Activated CD4-positive, alpha-beta T cell treated with anti-CD3 and anti-CD28 coated beads, Interleukin-2, amount 50 U/mL, for 24 hours (primary cell): Measurements from ENCODE around the gene DOCK7.
"Not testable (repeated sequence)": the region's sequence is repeated elsewhere in the genome, so short reads cannot be mapped to it uniquely, and the experiment has no call there.

ENCODE experiments used
- DNase-seq, 2 donors: peaks; one replicate each; pipeline ENCODE4 v3.0.0-alpha.2; 2020; ENCODE audit warnings: low read depth in 1 of 2, low spot score in 1 of 2

The DOCK7 gene

GRCh38 chr1:62687903-62688686 lies at the start of gene DOCK7:
Gene DOCK7 (minus strand): TSS chr1:62688386. CDS start chr1:62688264, 122 bp downstream.
- peak; percentile 14 to 19 for DNase-seq

GRCh38 chr1:62735491-62736171 lies 47.4 kb upstream of the DOCK7 start:
- no peak for DNase-seq

GRCh38 chr1:62732331-62732730 lies 44.1 kb upstream of the DOCK7 start:
- DNase-seq, result no peak

- DNase-seq, result no peak
Observed at GRCh38 chr1:62728963-62729362, 40.8 kb upstream of the DOCK7 start.

- DNase-seq, result no peak
Observed at GRCh38 chr1:62727656-62728407, 39.6 kb upstream of the DOCK7 start.

- DNase-seq, result no peak
Observed at GRCh38 chr1:62726011-62726442, 37.8 kb upstream of the DOCK7 start.

GRCh38 chr1:62725255-62725654 lies 37.1 kb upstream of the DOCK7 start:
- DNase-seq, result no peak

- no peak for DNase-seq
Observed at GRCh38 chr1:62724430-62724829, 36.2 kb upstream of the DOCK7 start.

GRCh38 chr1:62723883-62724282 lies 35.7 kb upstream of the DOCK7 start:
- DNase-seq, result no peak

- DNase-seq, result no peak
Observed at GRCh38 chr1:62722796-62723195, 34.6 kb upstream of the DOCK7 start.

GRCh38 chr1:62720946-62721554 lies 32.9 kb upstream of the DOCK7 start:
- no peak for DNase-seq

- DNase-seq, result not testable (repeated sequence)
Observed at GRCh38 chr1:62718400-62718799, 30.2 kb upstream of the DOCK7 start.

GRCh38 chr1:62717483-62717882 lies 29.3 kb upstream of the DOCK7 start:
- DNase-seq, result no peak

- DNase-seq, result no peak
Observed at GRCh38 chr1:62716397-62716796, 28.2 kb upstream of the DOCK7 start.

- no peak for DNase-seq
Observed at GRCh38 chr1:62712336-62713243, 24.4 kb upstream of the DOCK7 start.

GRCh38 chr1:62707744-62708120 lies 19.5 kb upstream of the DOCK7 start:
- no peak for DNase-seq

GRCh38 chr1:62706985-62707743 lies 19.0 kb upstream of the DOCK7 start:
- DNase-seq, result no peak

GRCh38 chr1:62698161-62698560 lies 10.0 kb upstream of the DOCK7 start:
- DNase-seq, result not testable (repeated sequence)

- not testable (repeated sequence) for DNase-seq
Observed at GRCh38 chr1:62694479-62694878, 6.3 kb upstream of the DOCK7 start.

- DNase-seq, result no peak
Observed at GRCh38 chr1:62693123-62693522, 4.9 kb upstream of the DOCK7 start.
